ENCODE data around the gene CYP2F1.

GRCh38 chr19:41154060-41154459, 39.8 kb downstream of the CYP2F1 start:
- no peak for TF ChIP-seq CTCF (IDR thresholded peaks at IDR 0.05; ENCODE audit: poor library complexity, severe bottlenecking)
- no peak for TF ChIP-seq REST (IDR thresholded peaks at IDR 0.05; ENCODE audit: borderline replicate concordance)
- no peak for TF ChIP-seq RAD21 (conservative IDR thresholded peaks at IDR 0.05)
